HUES64 (cell line): ENCODE measurements around the gene DCAF10.
"Not testable (repeated sequence)": the region's sequence is repeated elsewhere in the genome, so short reads cannot be mapped to it uniquely, and the experiment has no call there.

Experiments
- H3K27ac ChIP-seq: 2 replicates; pipeline ENCODE4 v1.7.0; 2013; ENCODE audit warnings: low read depth, low read length, inconsistent platforms
- H3K27me3 ChIP-seq: 2 replicates; pipeline ENCODE4 v1.6.1; 2013; ENCODE audit warnings: mild to moderate bottlenecking, low read length; ENCODE audit not compliant: insufficient read depth
- H3K36me3 ChIP-seq: 2 replicates; pipeline ENCODE4 v1.6.1; 2013; ENCODE audit warnings: mild to moderate bottlenecking, low read length; ENCODE audit not compliant: insufficient read depth
- H3K4me1 ChIP-seq: 2 replicates; pipeline ENCODE4 v1.6.1; 2013; ENCODE audit warnings: mild to moderate bottlenecking, low read length, moderate library complexity; ENCODE audit not compliant: insufficient read depth
- H3K4me3 ChIP-seq: 2 replicates; pipeline ENCODE4 v1.5.1; 2013; ENCODE audit warnings: mild to moderate bottlenecking, low read length, moderate library complexity
- H3K9ac ChIP-seq: 2 replicates; pipeline ENCODE4 v1.6.1; 2013; ENCODE audit warnings: mild to moderate bottlenecking, low read depth, low read length
- H3K9me3 ChIP-seq: 2 replicates; pipeline ENCODE4 v1.6.1; 2013; ENCODE audit warnings: low read depth, low read length; ENCODE audit not compliant: insufficient read depth
- WGBS: fragments of 150-250, 120-280 bp; methylation state at CpG from one replicate; pipeline ENCODE4 v1.1.7; 2013; ENCODE audit warnings: missing lambda C conversion rate; 5-methylcytosine and 5-hydroxymethylcytosine counted together

Gene DCAF10

GRCh38 chr9:37873955-37874354 lies 73.4 kb downstream of the DCAF10 start:
- WGBS = 89% methylated on average over 2 of the region's 2 CpGs
- H3K4me1 ChIP-seq = no peaks in the 10 kb centered on the region

GRCh38 chr9:37876376-37876775 lies 75.8 kb downstream of the DCAF10 start:
- no peak overlapping the region for H3K27ac ChIP-seq
- WGBS = 94% methylated on average over 1 of the region's 1 CpG
- peaks cover 2% of the 10 kb centered on the region; the same call in 1 of the 2 replicates for H3K36me3 ChIP-seq
- no peak overlapping the region for H3K9ac ChIP-seq
- no peak overlapping the region for H3K4me3 ChIP-seq
- peaks cover 14% of the 10 kb centered on the region for H3K9me3 ChIP-seq
- H3K27me3 ChIP-seq = no peaks in the 10 kb centered on the region
- no peaks in the 10 kb centered on the region for H3K4me1 ChIP-seq

More at GRCh38 chr9:37873955-37874354, 73.4 kb downstream of the DCAF10 start:
- Histone ChIP-seq H3K9ac (no peak overlapping the region), H3K9me3 (peaks cover 14% of the 10 kb centered on the region), H3K27ac (no peak overlapping the region), H3K27me3 (no peaks in the 10 kb centered on the region), H3K36me3 (peaks cover 2% of the 10 kb centered on the region; the same call in 1 of the 2 replicates), H3K4me3 (no peak overlapping the region)

- Histone ChIP-seq H3K9me3 (peaks cover 14% of the 10 kb centered on the region), H3K27me3 (no peaks in the 10 kb centered on the region), H3K4me1 (no peaks in the 10 kb centered on the region), H3K36me3 (peaks cover 2% of the 10 kb centered on the region; the same call in 1 of the 2 replicates), H3K4me3 (no peak overlapping the region), H3K9ac (no peak overlapping the region), H3K27ac (no peak overlapping the region)
- 90% methylated on average over 2 of the region's 2 CpGs for WGBS
Measured at GRCh38 chr9:37880916-37881479, 80.4 kb downstream of the DCAF10 start.

- H3K27ac ChIP-seq, H3K4me3 ChIP-seq, H3K27me3 ChIP-seq, H3K9ac ChIP-seq, H3K4me1 ChIP-seq, H3K9me3 ChIP-seq: not testable (repeated sequence)
- peaks cover 24% of the 10 kb centered on the region for H3K36me3 ChIP-seq
- 92% methylated on average over 8 of the region's 11 CpGs for WGBS
Measured at GRCh38 chr9:37887977-37888583, 87.5 kb downstream of the DCAF10 start.

GRCh38 chr9:37889536-37889935 lies 88.9 kb downstream of the DCAF10 start:
- Histone ChIP-seq H3K27ac (no peak overlapping the region), H3K9ac (no peak overlapping the region), H3K9me3 (no peaks in the 10 kb centered on the region), H3K27me3 (no peaks in the 10 kb centered on the region), H3K36me3 (peaks cover 39% of the 10 kb centered on the region), H3K4me3 (no peak overlapping the region), H3K4me1 (no peaks in the 10 kb centered on the region)

- peaks cover 53% of the 10 kb centered on the region for H3K36me3 ChIP-seq
- not testable (repeated sequence) for H3K9me3 ChIP-seq, H3K27ac ChIP-seq, H3K4me3 ChIP-seq, H3K27me3 ChIP-seq, H3K4me1 ChIP-seq, H3K9ac ChIP-seq
- 99% methylated on average over 11 of the region's 17 CpGs for WGBS
Measured at GRCh38 chr9:37891042-37891441, 90.4 kb downstream of the DCAF10 start.

- Histone ChIP-seq H3K4me3 (no peak overlapping the region), H3K9ac (no peak overlapping the region), H3K36me3 (peaks cover 62% of the 10 kb centered on the region), H3K27me3 (no peaks in the 10 kb centered on the region), H3K27ac (no peak overlapping the region), H3K9me3 (no peaks in the 10 kb centered on the region), H3K4me1 (no peaks in the 10 kb centered on the region)
- 94% methylated on average over 8 of the region's 8 CpGs for WGBS
Measured at GRCh38 chr9:37892063-37892462, 91.5 kb downstream of the DCAF10 start.

GRCh38 chr9:37897665-37898064 lies 97.1 kb downstream of the DCAF10 start:
- Histone ChIP-seq H3K9ac (no peak overlapping the region), H3K4me3 (no peak overlapping the region), H3K4me1 (peaks cover 5% of the 10 kb centered on the region; the same call in 1 of the 2 replicates), H3K36me3 (peaks cover 56% of the 10 kb centered on the region), H3K27ac (no peak overlapping the region), H3K27me3 (no peaks in the 10 kb centered on the region), H3K9me3 (no peaks in the 10 kb centered on the region)
- WGBS = 97% methylated on average over 2 of the region's 2 CpGs

GRCh38 chr9:37899041-37899440 lies 98.4 kb downstream of the DCAF10 start:
- Histone ChIP-seq H3K27me3 (no peaks in the 10 kb centered on the region), H3K27ac (no peak overlapping the region), H3K4me1 (peaks cover 7% of the 10 kb centered on the region; the same call in 1 of the 2 replicates), H3K9me3 (no peaks in the 10 kb centered on the region), H3K36me3 (peaks cover 43% of the 10 kb centered on the region), H3K4me3 (no peak overlapping the region), H3K9ac (no peak overlapping the region)
- WGBS = 95% methylated on average over 1 of the region's 2 CpGs

- H3K27ac ChIP-seq = no peak overlapping the region
- H3K36me3 ChIP-seq = peaks cover 16% of the 10 kb centered on the region
- H3K9me3 ChIP-seq = no peaks in the 10 kb centered on the region
- H3K9ac ChIP-seq = no peak overlapping the region
- peaks cover 4% of the 10 kb centered on the region; the same call in 1 of the 2 replicates for H3K27me3 ChIP-seq
- peaks cover 18% of the 10 kb centered on the region; the same call in 1 of the 2 replicates for H3K4me1 ChIP-seq
- no peak overlapping the region for H3K4me3 ChIP-seq
Measured at GRCh38 chr9:37902131-37902530, 101.5 kb downstream of the DCAF10 start.

- peak overlapping the region; percentile 77 for H3K9ac ChIP-seq
- H3K27ac ChIP-seq = no peak overlapping the region
- peaks cover 10% of the 10 kb centered on the region for H3K36me3 ChIP-seq
- no peaks in the 10 kb centered on the region for H3K9me3 ChIP-seq
- peak overlapping the region; percentile 77 for H3K4me3 ChIP-seq
- peaks cover 4% of the 10 kb centered on the region; the same call in 1 of the 2 replicates for H3K27me3 ChIP-seq
- H3K4me1 ChIP-seq = peaks cover 18% of the 10 kb centered on the region; the same call in 1 of the 2 replicates
- whole genome bisulfite sequencing = 8% methylated on average over 17 of the region's 17 CpGs
Measured at GRCh38 chr9:37902796-37903646, 102.4 kb downstream of the DCAF10 start.
